ENCODE data around the gene TPK1. TPM values are rescaled to one million over a fixed set of nuclear protein-coding genes. Genes with fewer than 3 reads are reported as not detected.

The TPK1 gene
- total RNA-seq, 4 donors from 2014 or later = 2.5 to 22.7 (median 18.7) TPM

DNA sequence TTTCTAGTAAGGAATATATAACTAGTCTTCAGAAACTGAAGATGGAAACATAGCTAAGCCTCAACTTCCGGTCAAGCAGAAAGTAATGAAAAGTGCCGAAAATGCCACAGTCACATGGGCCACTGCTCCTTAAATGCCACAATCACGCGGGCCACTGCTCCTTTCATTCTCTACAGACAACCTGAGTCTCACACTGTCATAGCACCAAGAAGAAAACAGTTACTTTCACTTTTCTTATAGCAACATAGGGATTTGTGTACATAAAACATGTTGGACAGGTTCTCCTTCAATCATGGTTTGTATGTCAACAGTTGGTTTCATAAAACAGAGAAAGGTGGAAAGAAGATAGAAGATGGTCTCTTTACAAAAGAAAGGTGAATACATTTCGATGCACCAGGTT is 383.8 kb downstream of the TPK1 start:
- Histone ChIP-seq H3K4me1 (no peaks in the 10 kb centered on the region), H3K9me3 (no peaks in the 10 kb centered on the region), H3K36me3 (no peaks in the 10 kb centered on the region), H3K4me3 (no peak overlapping the region), H3K27me3 (no peaks in the 10 kb centered on the region), H3K27ac (no peak overlapping the region)
- no peak for DNase-seq
- TF ChIP-seq, protein P1, sequence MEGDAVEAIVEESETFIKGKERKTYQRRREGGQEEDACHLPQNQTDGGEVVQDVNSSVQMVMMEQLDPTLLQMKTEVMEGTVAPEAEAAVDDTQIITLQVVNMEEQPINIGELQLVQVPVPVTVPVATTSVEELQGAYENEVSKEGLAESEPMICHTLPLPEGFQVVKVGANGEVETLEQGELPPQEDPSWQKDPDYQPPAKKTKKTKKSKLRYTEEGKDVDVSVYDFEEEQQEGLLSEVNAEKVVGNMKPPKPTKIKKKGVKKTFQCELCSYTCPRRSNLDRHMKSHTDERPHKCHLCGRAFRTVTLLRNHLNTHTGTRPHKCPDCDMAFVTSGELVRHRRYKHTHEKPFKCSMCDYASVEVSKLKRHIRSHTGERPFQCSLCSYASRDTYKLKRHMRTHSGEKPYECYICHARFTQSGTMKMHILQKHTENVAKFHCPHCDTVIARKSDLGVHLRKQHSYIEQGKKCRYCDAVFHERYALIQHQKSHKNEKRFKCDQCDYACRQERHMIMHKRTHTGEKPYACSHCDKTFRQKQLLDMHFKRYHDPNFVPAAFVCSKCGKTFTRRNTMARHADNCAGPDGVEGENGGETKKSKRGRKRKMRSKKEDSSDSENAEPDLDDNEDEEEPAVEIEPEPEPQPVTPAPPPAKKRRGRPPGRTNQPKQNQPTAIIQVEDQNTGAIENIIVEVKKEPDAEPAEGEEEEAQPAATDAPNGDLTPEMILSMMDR (IDR thresholded peaks at IDR 0.05) = no peak
- no peak for TF ChIP-seq POLR2A (IDR thresholded peaks at IDR 0.05)

DNA sequence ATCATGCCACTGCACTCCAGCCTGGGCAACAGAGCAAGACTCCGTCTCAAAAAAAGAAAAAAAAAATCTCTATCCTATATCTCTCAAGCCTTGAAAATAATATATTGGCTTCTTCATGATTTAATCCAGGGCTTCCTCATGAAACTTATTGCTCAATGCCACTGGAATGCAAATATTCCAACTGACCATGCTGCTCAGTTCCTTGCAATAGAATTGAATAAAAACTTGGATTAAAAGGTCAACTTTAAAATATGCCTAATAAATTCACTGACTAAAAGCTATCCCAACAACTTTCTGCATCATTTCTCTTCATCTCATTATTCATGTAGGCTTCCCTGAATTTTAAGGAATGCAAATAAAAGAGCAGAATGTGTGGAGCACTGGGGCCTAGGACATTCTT is 390.3 kb downstream of the TPK1 start:
- TF ChIP-seq POLR2A (IDR thresholded peaks at IDR 0.05) = no peak
- TF ChIP-seq, protein P1 (IDR thresholded peaks at IDR 0.05) = no peak
- Histone ChIP-seq H3K9me3 (no peaks in the 10 kb centered on the region), H3K36me3 (no peaks in the 10 kb centered on the region), H3K4me3 (no peak overlapping the region), H3K27me3 (no peaks in the 10 kb centered on the region), H3K4me1 (no peaks in the 10 kb centered on the region), H3K27ac (no peak overlapping the region)
- DNase-seq = no peak

DNA sequence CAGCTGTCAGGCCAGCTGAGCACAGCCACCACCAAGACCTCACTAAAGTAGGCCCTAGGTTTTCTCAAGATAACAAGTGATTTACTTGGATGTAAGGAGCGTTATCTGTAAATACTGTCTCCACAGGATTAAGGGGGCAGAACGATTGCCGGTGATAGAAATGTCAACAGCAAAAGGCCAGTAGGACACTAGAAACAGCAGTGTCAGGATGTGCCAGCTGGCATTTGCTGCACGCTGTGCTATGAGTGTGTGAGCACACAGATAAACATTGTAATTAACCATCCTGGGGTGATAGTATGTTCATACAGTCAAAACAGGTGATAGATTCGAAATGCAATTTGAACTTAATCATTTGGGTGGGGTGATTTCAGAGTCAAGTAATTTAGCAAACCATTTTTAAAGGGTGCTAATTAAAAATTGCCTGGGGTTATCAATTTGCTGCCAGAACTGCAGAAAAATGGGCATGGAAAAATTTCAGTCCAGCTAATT is 396.1 kb downstream of the TPK1 start:
- Histone ChIP-seq H3K4me3 (no peak overlapping the region), H3K9me3 (no peaks in the 10 kb centered on the region), H3K36me3 (no peaks in the 10 kb centered on the region), H3K4me1 (no peaks in the 10 kb centered on the region), H3K27me3 (no peaks in the 10 kb centered on the region), H3K27ac (no peak overlapping the region)
- TF ChIP-seq, protein P1 (IDR thresholded peaks at IDR 0.05) = no peak
- TF ChIP-seq POLR2A (IDR thresholded peaks at IDR 0.05) = no peak
- no peak for DNase-seq

DNA sequence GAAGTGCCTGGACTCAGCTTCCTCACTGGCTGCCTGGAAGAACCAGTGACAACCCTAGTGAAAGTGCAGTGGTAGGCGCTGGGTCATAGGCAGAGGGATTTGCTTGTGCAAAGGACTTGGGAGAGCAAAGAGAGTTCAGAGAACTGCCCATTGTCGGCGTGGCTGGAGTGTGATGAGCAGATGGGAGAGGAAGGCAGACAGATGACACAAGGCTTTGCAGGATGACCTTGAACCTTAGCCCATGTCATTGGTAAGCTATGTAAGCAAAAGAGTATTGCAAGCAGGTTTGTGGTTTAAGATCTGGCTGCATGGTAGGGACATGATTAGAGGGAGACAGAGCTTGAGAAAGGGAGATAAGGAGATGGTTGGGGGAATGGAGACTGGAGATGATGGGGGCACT is 397.1 kb downstream of the TPK1 start:
- Histone ChIP-seq H3K9me3 (no peaks in the 10 kb centered on the region), H3K27ac (no peak overlapping the region), H3K4me1 (no peaks in the 10 kb centered on the region), H3K36me3 (no peaks in the 10 kb centered on the region), H3K4me3 (no peak overlapping the region), H3K27me3 (no peaks in the 10 kb centered on the region)
- TF ChIP-seq POLR2A (IDR thresholded peaks at IDR 0.05) = no peak
- no peak for DNase-seq

DNA sequence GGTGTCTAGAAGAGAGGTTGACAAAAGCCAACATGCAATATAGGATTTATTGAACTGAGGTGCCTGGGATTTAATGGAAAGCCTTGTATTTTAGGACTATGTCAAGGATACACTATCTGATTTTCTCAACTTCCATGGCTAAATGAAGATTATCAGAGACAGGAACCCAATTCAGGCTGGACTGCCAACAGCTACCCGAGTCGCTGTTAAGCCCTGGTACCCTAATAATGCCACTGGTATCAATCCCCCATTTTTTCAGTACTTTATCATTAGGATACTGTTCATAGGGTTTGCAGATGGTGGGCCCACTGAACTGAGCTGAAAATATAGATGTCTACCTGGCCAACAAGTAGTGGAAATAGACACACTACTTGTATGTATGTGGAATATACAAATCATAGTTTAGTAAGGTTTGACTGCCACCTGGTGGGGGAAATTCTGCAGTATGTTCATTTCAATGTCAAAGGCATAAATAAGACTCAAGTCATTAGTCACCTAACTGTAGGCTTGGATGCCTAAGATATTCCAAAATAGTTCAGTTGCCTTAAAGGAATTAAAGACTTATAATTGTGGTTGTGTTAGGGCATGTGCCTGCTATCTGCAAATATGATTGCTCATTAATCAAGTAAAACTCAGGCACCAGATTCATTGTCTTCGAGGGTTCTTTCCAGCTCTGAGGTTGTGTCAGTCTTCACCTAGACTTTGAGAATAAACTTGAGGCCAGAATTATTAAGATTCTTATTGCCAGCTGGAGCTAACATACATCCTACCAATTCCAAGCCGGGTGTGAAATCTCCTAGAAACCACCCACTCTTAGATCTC is 398.3 kb downstream of the TPK1 start:
- Histone ChIP-seq H3K4me1 (no peaks in the 10 kb centered on the region), H3K27me3 (no peaks in the 10 kb centered on the region), H3K4me3 (no peak overlapping the region), H3K27ac (no peak overlapping the region), H3K36me3 (no peaks in the 10 kb centered on the region), H3K9me3 (no peaks in the 10 kb centered on the region)
- TF ChIP-seq, protein P1 (IDR thresholded peaks at IDR 0.05) = peak in 5 of 6 experiments; percentile 42 to 66 (median 57)
- TF ChIP-seq POLR2A (IDR thresholded peaks at IDR 0.05) = no peak
- peak in 2 of 3 donors; percentile 37 to 79 for DNase-seq

DNA sequence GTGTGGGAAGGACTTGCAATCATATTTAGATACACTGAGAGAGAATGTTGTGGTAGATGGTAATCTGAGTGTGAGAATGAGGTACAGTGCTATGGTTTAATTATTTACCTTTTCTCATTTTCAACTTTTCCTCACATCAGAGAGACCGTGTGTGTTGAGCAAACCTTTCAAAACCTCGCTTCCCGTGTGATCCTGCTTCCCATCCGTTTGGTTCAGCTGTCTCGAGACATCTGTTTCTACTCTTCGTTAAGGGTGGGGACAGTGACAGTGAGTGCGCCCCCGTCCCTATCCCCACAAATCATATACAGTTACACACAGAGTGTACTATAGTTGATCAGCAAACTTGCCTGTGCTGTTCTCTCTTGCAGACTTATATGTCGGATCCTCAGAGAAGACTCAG is 399.4 kb downstream of the TPK1 start:
- no peaks in the 10 kb centered on the region for H3K27me3 ChIP-seq
- DNase-seq = no peak
- H3K27ac ChIP-seq = no peak overlapping the region
- H3K36me3 ChIP-seq = no peaks in the 10 kb centered on the region
- no peaks in the 10 kb centered on the region for H3K4me1 ChIP-seq
- TF ChIP-seq, protein P1 (IDR thresholded peaks at IDR 0.05) = no peak
- TF ChIP-seq POLR2A (IDR thresholded peaks at IDR 0.05) = no peak
- H3K9me3 ChIP-seq = no peaks in the 10 kb centered on the region
- H3K4me3 ChIP-seq = no peak overlapping the region

Measured in Peyer's patch (tissue), 4 donors.